ENCODE data around the gene SLC7A1. TPM values are rescaled to one million over a fixed set of nuclear protein-coding genes. Genes with fewer than 3 reads are reported as not detected.

The SLC7A1 gene
- polyA plus RNA-seq, 2 of the 4 experiments (the other 2 are of a cell fraction) = 19.9 to 24.8 TPM

- no peak for TF ChIP-seq ESRRA (IDR thresholded peaks at IDR 0.05; ENCODE audit: borderline replicate concordance, low read length)
- no peak for TF ChIP-seq HEYL (CRISPR knock-in tag; IDR thresholded peaks at IDR 0.05)
Measured at GRCh38 chr13:29496241-29496712, 99.2 kb downstream of the SLC7A1 start (continued).

GRCh38 chr13:29494520-29494919 is 101.0 kb downstream of the SLC7A1 start:
- Histone ChIP-seq H3K9me3 (no peaks in the 10 kb centered on the region), H3K27ac (no peak overlapping the region), H3K4me3 (no peak overlapping the region), H3K4me1 (no peaks in the 10 kb centered on the region), H3K4me2 (no peak overlapping the region)
- TF ChIP-seq RCOR1 (IDR thresholded peaks at IDR 0.05; ENCODE audit: low read depth, low read length) = no peak
- TF ChIP-seq HES2 (IDR thresholded peaks at IDR 0.05) = no peak
- TF ChIP-seq BHLHE40 (IDR thresholded peaks at IDR 0.05; ENCODE audit: low read depth, low read length) = no peak
- no peak for TF ChIP-seq MAFK (IDR thresholded peaks at IDR 0.05; ENCODE audit: partially characterized antibody)
- TF ChIP-seq PHF8 (IDR thresholded peaks at IDR 0.05; ENCODE audit: borderline replicate concordance, low read depth) = no peak
- no peak for TF ChIP-seq FOSB (CRISPR knock-in tag; IDR thresholded peaks at IDR 0.05)
- no peak for TF ChIP-seq GATA3 (IDR thresholded peaks at IDR 0.05; ENCODE audit: borderline replicate concordance)
- no peak for TF ChIP-seq CHD2 (IDR thresholded peaks at IDR 0.05; ENCODE audit: low read length, partially characterized antibody)
- no peak for TF ChIP-seq TFCP2L1 (CRISPR knock-in tag; IDR thresholded peaks at IDR 0.05)
- TF ChIP-seq CTCF (IDR thresholded peaks at IDR 0.05) = no peak
- no peak for TF ChIP-seq BCL3 (IDR thresholded peaks at IDR 0.05)
- no peak for TF ChIP-seq CEBPB (IDR thresholded peaks at IDR 0.05)
- TF ChIP-seq HOXB13 (CRISPR knock-in tag; IDR thresholded peaks at IDR 0.05; ENCODE audit: low read depth) = no peak
- TF ChIP-seq ZNF302 (CRISPR knock-in tag; IDR thresholded peaks at IDR 0.05) = no peak
- ChIA-PET POLR2A (no interaction called here), CTCF (interaction anchor here (6.3 kb wide), 1 partner anchor 14 kb away, joined by 43 read pairs; no protein-coding TSS in a partner anchor)
- 70% methylated on average over 8 of the region's 8 CpGs for whole genome bisulfite sequencing (ENCODE audit: missing lambda C conversion rate)
- FAIRE-seq = no peak
- no peak for DNase-seq (ENCODE audit: low read depth in 1 of 2, low spot score in 1 of 2)
- ATAC-seq = no peak

- TF ChIP-seq RAD21 (conservative IDR thresholded peaks at IDR 0.05 in 1 of 2, IDR thresholded peaks at IDR 0.05 in 1 of 2) = no peak
- no peak for TF ChIP-seq HOXB5 (CRISPR knock-in tag; IDR thresholded peaks at IDR 0.05)
- no peak for TF ChIP-seq MAX (IDR thresholded peaks at IDR 0.05)
- TF ChIP-seq HDAC2 (IDR thresholded peaks at IDR 0.05) = no peak
- TF ChIP-seq REST (IDR thresholded peaks at IDR 0.05) = no peak
- TF ChIP-seq MYC (IDR thresholded peaks at IDR 0.05; ENCODE audit: borderline replicate concordance, low read length) = no peak
- no peak for DNase-seq (ENCODE audit: low read depth in 1 of 2, low spot score in 1 of 2)
- Histone ChIP-seq H3K4me2 (no peak overlapping the region), H3K9me3 (no peaks in the 10 kb centered on the region), H3K4me1 (no peaks in the 10 kb centered on the region), H3K27ac (no peak overlapping the region), H3K4me3 (no peak overlapping the region)
- CTCF ChIA-PET = interaction anchor here (1.0 to 1.8 kb wide), 2 partner anchors 14 to 21 kb away, joined by 3 to 8 read pairs; no protein-coding TSS in a partner anchor
- no peak for FAIRE-seq
- POLR2A ChIA-PET = no interaction called here
- 13% methylated on average over 3 of the region's 4 CpGs for WGBS (ENCODE audit: missing lambda C conversion rate)
- ATAC-seq = no peak
Measured at GRCh38 chr13:29493796-29494195, 101.7 kb downstream of the SLC7A1 start.

Data from A549 (cell line).